HG03520 (cell line): ENCODE results near the gene CCNB2.

Source experiments
- ATAC-seq: cut with Tn5 transposase; IDR thresholded peaks from one replicate; pipeline ENCODE4 v1.9.1; 2021; ENCODE audit warnings: mild to moderate bottlenecking, moderate library complexity; ENCODE audit not compliant: unreplicated experiment

Gene CCNB2

DNA sequence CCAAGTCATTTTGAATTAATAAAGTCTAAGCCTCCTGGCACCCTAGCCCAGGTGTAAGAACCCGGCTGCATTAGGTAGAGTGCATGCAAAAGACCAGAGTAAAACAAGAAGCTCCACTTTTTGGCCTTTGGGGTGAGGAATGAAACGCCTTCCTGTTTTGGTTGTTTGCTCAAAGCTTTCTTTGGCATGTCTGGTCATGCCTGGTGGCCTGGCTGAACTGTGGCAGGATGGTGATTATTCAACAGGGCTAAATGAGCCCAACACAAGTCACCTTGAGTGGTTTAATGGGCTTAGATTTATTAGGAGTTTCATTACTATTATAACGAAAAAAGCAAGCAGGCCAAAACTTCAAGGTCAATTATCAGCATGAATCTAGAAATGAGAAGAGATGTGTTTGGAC lies 60.8 kb downstream of the CCNB2 start:
- no peak for ATAC-seq

DNA sequence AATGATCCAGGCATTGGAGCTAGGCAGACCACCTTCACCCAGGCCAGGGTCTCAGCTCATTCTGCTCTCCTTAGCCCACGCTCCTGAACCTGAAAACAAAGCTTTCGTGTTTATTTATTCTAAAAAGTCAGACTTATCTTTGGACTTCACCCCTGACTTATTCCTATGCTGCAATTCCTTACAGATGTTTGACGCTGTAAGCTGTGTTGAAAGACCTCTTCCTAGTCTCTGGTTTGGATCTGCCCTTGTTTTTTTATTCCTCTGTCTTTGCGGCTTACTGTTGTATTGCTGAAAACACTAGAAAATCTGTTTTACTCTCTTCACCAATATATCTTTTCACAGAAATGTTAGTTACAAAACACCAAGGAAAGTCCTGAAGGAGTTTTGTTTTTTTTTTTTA lies 61.2 kb downstream of the CCNB2 start:
- no peak for ATAC-seq

GRCh38 chr15:59166601-59167265 lies 61.8 kb downstream of the CCNB2 start:
- ATAC-seq: no peak

DNA sequence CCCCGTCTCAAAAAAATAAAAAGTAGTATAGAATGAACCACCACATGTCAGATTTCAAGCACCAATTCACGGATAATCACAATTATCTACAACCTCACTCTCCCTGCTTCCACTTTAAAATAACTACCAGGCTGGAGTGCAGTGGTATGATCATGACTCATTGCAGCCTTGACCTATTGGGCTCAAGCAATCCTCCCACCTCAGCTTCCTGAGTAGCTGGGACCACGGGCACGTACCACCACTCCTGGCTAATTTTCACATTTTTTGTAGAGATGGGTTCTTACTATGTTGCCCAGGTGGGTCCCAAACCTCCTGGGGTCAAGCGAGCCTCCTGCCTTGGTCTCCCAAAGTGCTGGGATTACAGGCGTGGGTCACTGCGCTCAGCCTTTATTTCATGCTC lies 63.6 kb downstream of the CCNB2 start:
- ATAC-seq: no peak

DNA sequence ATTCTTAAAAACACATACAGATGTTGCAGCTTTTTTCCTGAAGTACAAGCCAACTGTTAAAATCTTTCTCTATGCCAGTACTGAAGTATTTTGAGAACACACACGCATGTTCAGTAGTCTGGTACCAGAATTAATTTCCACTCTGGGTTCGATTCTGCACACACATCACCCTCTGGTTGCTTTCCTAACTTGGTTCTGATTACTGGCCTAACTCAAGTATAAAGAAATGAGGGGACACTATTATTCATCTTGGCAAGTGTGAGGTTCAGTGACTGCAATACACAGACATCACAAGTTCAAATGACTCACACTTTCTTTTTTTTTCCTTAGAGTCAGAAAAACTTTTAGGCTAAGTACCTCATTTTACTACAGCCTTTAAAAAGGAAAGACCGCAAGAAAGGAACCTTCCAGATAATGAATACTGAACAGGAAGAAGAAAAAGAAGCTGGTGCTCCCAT lies 64.3 kb downstream of the CCNB2 start:
- ATAC-seq: no peak

- ATAC-seq: no peak
Measured at GRCh38 chr15:59170295-59171066, 65.5 kb downstream of the CCNB2 start.

DNA sequence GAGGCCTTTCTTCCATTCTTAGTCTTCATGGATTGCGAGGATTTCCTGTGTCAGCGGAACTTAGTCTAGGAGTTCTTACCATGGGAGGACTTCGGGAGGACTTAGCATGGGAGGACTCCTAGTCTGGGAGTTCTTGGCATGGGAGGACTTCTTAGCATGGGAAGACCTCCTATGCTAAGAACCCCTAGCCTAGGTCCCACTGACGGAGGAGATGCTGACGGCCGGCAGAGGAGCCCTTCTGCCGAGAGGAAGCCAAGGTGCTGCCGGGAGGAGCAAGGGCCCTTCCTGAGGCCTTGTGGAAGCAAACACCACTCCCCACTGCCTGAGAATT lies 66.1 kb downstream of the CCNB2 start:
- ATAC-seq: no peak

- no peak for ATAC-seq
Measured at GRCh38 chr15:59172289-59172901, 67.4 kb downstream of the CCNB2 start.

- ATAC-seq: no peak
Measured at GRCh38 chr15:59173194-59173593, 68.2 kb downstream of the CCNB2 start.

DNA sequence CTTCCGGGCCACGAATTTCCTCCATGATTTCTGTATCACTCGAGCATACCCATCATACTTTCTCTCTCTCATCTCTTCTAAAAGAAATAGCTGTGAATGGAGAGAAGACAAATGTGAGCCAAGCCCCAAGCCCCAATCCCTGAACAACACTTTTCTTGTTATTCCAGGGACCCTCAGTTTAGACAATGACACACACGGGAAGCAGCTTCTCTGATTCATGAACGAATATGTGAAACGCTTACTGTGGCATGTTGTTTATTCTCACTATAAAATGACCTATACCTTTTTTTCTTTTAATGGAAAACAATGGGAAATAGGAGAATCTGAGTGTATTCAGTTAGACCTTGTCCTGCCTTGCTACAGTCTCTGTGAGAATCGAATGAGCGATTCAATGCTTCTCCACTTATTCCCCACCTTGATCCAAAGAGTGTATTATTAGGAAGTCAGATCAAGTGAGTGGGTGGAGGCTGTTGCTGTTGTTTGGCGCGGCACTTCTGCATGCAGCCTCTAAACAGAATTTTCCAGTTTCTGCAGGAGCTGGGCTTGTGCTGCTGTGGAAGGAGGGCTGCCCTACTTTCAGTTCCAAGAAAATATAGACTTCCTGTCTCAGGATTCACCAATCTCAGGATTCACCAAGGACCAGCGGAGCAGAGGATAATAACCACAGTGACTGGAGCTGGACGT lies 69.3 kb downstream of the CCNB2 start:
- no peak for ATAC-seq
